Activated naive CD8-positive, alpha-beta T cell (primary cell): ENCODE results near the gene XPNPEP2.

Experiments
- H3K27ac Mint-ChIP-seq: one replicate; pipeline ENCODE4 v1.8.0; 2021; ENCODE audit warnings: mixed read lengths
- H3K27me3 Mint-ChIP-seq: one replicate; pipeline ENCODE4 v1.8.0; 2021; ENCODE audit warnings: mixed read lengths
- H3K36me3 Mint-ChIP-seq: one replicate; pipeline ENCODE4 v1.8.0; 2021; ENCODE audit warnings: mixed read lengths
- H3K4me1 Mint-ChIP-seq: one replicate; pipeline ENCODE4 v1.8.0; 2021; ENCODE audit warnings: low read depth, mixed read lengths
- H3K4me3 Mint-ChIP-seq: one replicate; pipeline ENCODE4 v1.8.0; 2021; ENCODE audit warnings: mild to moderate bottlenecking, mixed read lengths
- H3K9me3 Mint-ChIP-seq: one replicate; pipeline ENCODE4 v1.8.0; 2021; ENCODE audit warnings: low read depth, mixed read lengths

Gene XPNPEP2

DNA sequence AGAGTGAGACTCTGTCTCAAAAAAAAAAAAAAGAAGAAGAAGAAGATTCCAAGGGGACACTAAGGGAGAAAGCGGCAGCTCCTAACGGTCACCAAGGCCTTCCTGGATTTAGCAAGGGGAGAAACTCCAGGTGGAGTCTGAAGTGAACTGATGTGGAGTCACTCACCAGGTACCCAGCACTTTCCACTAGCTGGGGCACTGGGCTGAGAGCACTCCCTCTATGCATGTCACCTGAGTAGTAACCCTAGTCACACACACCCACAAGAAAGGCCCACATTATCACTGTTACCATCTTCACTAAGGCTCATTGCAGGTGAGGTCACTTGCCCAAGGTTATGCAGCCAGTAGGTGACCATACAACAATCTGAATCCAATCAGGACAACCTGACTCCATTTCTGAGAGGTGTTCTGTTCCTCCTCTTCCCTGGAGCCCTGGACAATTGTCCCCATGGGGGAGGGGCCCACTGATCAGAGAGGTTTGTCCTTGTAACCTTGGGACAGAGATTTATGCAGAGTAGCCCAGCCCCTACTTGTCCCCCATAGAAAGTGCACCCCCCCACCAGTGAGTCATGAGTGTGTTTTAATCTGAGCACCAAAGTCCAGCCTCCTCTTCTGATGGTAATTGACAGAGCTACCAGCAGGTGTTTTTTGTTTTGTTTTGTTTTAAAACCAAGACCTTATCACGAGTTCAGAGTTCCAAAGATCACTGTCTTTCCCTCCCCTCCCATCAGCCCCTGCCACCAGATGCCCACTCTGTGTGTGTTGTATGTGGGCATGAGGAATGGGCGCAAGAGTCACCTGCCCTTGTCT, 35.1 kb downstream of the XPNPEP2 start:
- no peaks in the 10 kb centered on the region for H3K36me3 Mint-ChIP-seq
- H3K27me3 Mint-ChIP-seq, result no peaks in the 10 kb centered on the region
- peak overlapping the region; percentile 54 for H3K27ac Mint-ChIP-seq
- no peak overlapping the region for H3K4me3 Mint-ChIP-seq
- no peaks in the 10 kb centered on the region for H3K9me3 Mint-ChIP-seq
- H3K4me1 Mint-ChIP-seq, result peaks cover 69% of the 10 kb centered on the region

GRCh38 chrX:129777218-129778030, 38.6 kb downstream of the XPNPEP2 start:
- peak overlapping the region; percentile 82 for H3K4me3 Mint-ChIP-seq
- H3K36me3 Mint-ChIP-seq, result peaks cover 2% of the 10 kb centered on the region
- no peaks in the 10 kb centered on the region for H3K9me3 Mint-ChIP-seq
- no peaks in the 10 kb centered on the region for H3K27me3 Mint-ChIP-seq
- peaks cover 60% of the 10 kb centered on the region for H3K4me1 Mint-ChIP-seq
- H3K27ac Mint-ChIP-seq, result peak overlapping the region; percentile 94

GRCh38 chrX:129779086-129779672, 40.4 kb downstream of the XPNPEP2 start:
- no peaks in the 10 kb centered on the region for H3K27me3 Mint-ChIP-seq
- peak overlapping the region; percentile 91 for H3K27ac Mint-ChIP-seq
- peaks cover 64% of the 10 kb centered on the region for H3K4me1 Mint-ChIP-seq
- peaks cover 6% of the 10 kb centered on the region for H3K36me3 Mint-ChIP-seq
- no peaks in the 10 kb centered on the region for H3K9me3 Mint-ChIP-seq
- peak overlapping the region; percentile 87 for H3K4me3 Mint-ChIP-seq

DNA sequence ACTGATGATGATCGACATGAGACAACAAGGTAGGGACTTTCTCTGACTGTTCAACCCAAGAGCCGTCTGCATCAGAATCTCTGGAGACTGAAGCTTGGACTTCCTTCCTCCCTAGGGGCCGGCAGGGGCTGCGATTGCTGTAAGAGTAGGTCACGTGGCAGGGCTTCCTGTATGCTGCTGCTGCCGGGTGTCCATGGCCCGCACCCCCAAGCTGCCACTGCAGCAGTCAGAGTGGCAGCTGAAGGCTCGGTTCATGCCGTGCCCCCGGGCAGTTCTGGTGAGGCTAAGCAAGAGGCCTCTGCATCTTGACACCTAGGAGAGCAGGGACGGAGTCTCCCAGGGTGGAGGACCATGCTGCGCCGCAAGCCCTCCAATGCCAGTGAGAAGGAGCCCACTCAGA, 41.0 kb downstream of the XPNPEP2 start, which contains the start of gene SASH3:
TSS of gene SASH3 (plus strand) at position 203 of the 400 bp plus-strand sequence. CDS start at position 352, 149 bp downstream.
- H3K4me1 Mint-ChIP-seq, result peaks cover 66% of the 10 kb centered on the region
- H3K27ac Mint-ChIP-seq, result peak within 1 kb of the TSS; percentile 91
- H3K9me3 Mint-ChIP-seq, result no peaks in the 10 kb centered on the region
- H3K27me3 Mint-ChIP-seq, result no peaks in the 10 kb centered on the region
- peak within 1 kb of the TSS; percentile 87 for H3K4me3 Mint-ChIP-seq
- peaks cover 8% of the 10 kb centered on the region for H3K36me3 Mint-ChIP-seq

- H3K9me3 Mint-ChIP-seq, result no peaks in the 10 kb centered on the region
- peak overlapping the region; percentile 91 for H3K27ac Mint-ChIP-seq
- peaks cover 64% of the 10 kb centered on the region for H3K4me1 Mint-ChIP-seq
- H3K4me3 Mint-ChIP-seq, result peak overlapping the region; percentile 87
- peaks cover 8% of the 10 kb centered on the region for H3K36me3 Mint-ChIP-seq
- H3K27me3 Mint-ChIP-seq, result no peaks in the 10 kb centered on the region
These were observed 41.8 kb downstream of the XPNPEP2 start for GRCh38 chrX:129780441-129781105.

DNA sequence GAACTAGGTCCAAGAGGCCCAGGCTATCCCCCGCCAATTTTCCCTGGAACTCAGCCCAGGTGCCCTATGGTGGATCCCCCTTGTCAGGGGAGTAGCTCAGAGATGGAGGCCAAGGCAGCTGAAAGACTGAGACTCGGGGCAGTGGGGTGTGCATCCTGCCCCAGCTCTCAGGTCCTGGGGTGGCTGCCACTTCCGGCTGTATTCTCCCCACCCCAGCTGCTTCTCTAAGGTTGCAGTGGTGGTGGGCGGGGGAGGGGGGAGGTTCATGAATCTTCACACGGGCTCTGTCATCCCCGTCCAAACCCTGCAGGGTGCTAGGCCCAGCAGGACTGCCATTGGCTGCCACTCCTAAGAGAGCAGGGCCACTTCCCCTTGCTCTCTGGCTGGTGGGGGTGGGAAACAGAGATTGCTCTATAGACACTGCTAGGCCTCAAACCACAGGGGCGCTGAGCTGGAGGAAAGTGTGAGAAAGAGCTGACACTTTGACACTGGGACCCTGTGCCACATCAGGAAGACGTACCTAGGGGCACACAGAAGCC, 42.4 kb downstream of the XPNPEP2 start:
- H3K4me1 Mint-ChIP-seq, result peaks cover 69% of the 10 kb centered on the region
- peak overlapping the region; percentile 85 for H3K27ac Mint-ChIP-seq
- peak overlapping the region; percentile 87 for H3K4me3 Mint-ChIP-seq
- H3K36me3 Mint-ChIP-seq, result peaks cover 8% of the 10 kb centered on the region
- H3K27me3 Mint-ChIP-seq, result no peaks in the 10 kb centered on the region
- no peaks in the 10 kb centered on the region for H3K9me3 Mint-ChIP-seq

DNA sequence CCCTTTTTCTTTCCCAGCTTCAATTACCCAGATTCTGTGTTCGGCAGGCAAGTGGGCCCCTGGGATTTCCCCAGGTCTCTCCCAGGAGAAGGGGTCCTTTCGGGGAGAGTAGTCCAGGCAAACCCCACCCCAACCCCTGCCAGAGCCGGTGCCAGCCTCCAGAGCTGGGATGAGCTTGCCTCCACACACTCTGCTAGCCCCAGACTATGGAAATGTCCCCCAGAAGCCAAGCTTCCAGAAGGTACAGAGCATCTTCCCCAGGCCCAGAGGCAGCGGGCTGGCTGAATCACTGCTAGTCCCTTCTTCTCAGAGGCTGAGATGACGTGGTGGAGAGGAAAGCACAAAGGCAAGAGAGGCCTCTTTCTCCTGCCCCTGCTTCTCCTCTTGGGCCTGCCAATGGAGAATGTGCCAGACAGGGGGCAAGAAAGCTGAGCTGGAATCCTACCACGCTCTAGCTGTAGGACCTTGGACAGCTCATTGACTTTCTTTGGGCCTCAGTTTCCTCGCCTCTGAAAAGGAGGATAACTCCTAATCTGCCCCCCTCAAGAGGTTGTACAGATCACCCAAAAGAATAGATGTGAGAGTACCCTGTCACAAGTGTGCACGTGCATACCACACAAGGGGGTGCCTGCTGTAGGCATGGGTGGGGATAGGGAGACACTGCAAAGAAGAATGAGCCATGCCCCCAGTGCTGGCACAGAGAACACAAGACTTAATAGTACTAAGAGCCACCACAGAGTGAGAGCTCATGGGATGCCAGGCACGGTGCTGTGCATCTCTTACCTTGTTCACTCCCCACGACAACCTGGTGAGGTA, 43.1 kb downstream of the XPNPEP2 start:
- H3K4me3 Mint-ChIP-seq, result peak overlapping the region; percentile 87
- peaks cover 8% of the 10 kb centered on the region for H3K36me3 Mint-ChIP-seq
- no peaks in the 10 kb centered on the region for H3K9me3 Mint-ChIP-seq
- peak overlapping the region; percentile 85 for H3K27ac Mint-ChIP-seq
- peaks cover 68% of the 10 kb centered on the region for H3K4me1 Mint-ChIP-seq
- no peaks in the 10 kb centered on the region for H3K27me3 Mint-ChIP-seq

- Mint-ChIP-seq H3K27me3 (no peaks in the 10 kb centered on the region), H3K4me3 (peak overlapping the region; percentile 87), H3K9me3 (no peaks in the 10 kb centered on the region), H3K36me3 (peaks cover 8% of the 10 kb centered on the region), H3K27ac (peak overlapping the region; percentile 95), H3K4me1 (peaks cover 70% of the 10 kb centered on the region)
These were observed 43.9 kb downstream of the XPNPEP2 start for GRCh38 chrX:129782706-129783105.

GRCh38 chrX:129783291-129783713, 44.5 kb downstream of the XPNPEP2 start:
- H3K9me3 Mint-ChIP-seq, result no peaks in the 10 kb centered on the region
- H3K27ac Mint-ChIP-seq, result peak overlapping the region; percentile 95
- H3K36me3 Mint-ChIP-seq, result peaks cover 8% of the 10 kb centered on the region
- no peaks in the 10 kb centered on the region for H3K27me3 Mint-ChIP-seq
- H3K4me1 Mint-ChIP-seq, result peaks cover 66% of the 10 kb centered on the region
- H3K4me3 Mint-ChIP-seq, result peak overlapping the region; percentile 87

DNA sequence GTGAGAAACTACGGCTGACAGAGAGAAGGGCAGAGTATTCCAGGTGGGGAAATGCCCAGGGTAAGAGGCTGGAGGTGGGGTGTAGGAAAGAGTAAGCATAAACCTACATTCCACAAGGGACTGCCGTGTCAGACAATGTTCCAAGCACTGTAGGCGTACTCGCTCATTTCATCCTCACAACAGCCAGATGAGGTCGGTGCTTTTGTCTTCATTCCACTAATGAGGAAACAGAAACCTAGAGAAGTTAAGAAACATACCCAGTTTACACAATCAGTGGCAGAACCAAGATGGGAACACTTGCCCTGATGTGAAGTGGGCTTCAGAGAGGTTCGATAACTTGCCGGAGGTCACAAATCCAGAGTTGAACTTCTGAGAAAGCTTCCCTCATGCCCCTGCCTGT, 45.6 kb downstream of the XPNPEP2 start:
- no peaks in the 10 kb centered on the region for H3K27me3 Mint-ChIP-seq
- peak overlapping the region; percentile 95 for H3K27ac Mint-ChIP-seq
- peak overlapping the region; percentile 87 for H3K4me3 Mint-ChIP-seq

DNA sequence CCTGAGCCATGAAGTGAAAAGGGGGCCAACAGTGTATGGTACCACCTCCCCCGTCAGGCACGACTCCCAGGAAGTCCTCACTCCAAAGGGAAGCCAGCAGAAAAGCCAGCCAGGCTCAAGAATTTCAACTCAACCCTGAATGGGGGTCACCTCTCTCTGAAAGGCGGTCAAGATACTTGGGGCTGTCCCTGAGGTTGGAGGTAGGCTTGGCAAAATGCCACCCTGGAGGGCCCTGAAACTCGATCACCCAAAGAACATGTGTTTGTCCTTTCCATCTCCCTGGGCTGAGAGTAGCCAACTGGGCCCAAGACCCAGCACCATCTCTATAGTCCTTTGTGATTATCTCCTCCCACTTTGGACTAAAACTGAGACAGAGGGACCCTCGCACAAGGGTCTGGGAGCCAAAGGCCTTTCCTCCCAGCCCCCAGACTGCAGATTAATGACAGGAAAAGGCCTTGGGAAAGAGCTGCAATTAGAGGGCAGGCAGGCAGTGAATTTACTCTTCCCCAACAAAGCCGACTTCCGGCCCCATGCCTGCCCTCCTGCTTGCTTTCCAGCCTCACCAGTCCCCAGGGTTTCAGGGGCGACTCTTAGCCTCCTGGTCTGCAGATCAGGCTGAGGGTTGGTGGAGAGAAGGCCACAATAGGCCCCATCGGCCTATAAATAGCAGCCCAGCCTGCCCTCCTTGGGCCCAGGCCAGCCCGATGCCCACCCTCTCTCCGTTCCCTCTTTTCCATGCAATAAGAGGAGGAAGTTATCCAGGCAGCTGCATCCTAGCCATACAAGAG, 46.6 kb downstream of the XPNPEP2 start:
- Mint-ChIP-seq H3K9me3 (no peaks in the 10 kb centered on the region), H3K4me3 (peak overlapping the region; percentile 70), H3K4me1 (peaks cover 59% of the 10 kb centered on the region), H3K27ac (peak overlapping the region; percentile 91), H3K27me3 (no peaks in the 10 kb centered on the region), H3K36me3 (peaks cover 8% of the 10 kb centered on the region)

More for the DNA sequence above, 45.6 kb downstream of the XPNPEP2 start:
- Mint-ChIP-seq H3K4me1 (peaks cover 60% of the 10 kb centered on the region), H3K36me3 (peaks cover 8% of the 10 kb centered on the region), H3K9me3 (no peaks in the 10 kb centered on the region)

DNA sequence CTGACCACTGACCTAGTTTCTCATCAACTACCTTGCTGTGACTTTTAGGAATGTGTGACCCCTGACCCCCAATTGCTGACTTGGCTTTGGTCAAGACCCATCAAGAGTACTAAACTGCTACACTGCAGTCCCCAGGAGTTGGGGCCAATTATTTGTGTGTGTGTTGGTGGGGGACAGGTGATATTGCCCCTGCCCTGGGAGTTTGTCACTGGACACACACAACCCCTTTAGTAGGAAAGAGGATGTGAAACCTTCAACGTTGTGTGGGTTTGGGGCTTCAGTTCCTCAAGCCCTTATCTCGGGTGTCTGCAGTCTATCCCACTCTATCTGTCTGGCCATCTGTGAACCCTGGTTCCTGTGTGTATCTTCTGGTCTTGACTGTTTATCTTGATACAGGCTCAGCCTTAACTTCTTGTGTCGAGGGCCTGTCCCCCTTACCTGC, 47.5 kb downstream of the XPNPEP2 start:
- Mint-ChIP-seq H3K36me3 (peaks cover 8% of the 10 kb centered on the region), H3K4me1 (peaks cover 61% of the 10 kb centered on the region), H3K27me3 (no peaks in the 10 kb centered on the region), H3K27ac (peak overlapping the region; percentile 92), H3K9me3 (no peaks in the 10 kb centered on the region), H3K4me3 (peak overlapping the region; percentile 70)
